LNCaP clone FGC (cell line): ENCODE data around the gene ZNF215.
A peak's percentile ranks its signal among the peaks of the same experiment; 100 is the strongest.

ENCODE experiments used
- DNase-seq: peaks from one replicate; pipeline ENCODE4 v3.0.0-alpha.2; 2011; ENCODE audit warnings: low read depth
- H3K4me3 ChIP-seq: 2 replicates; pipeline ENCODE4 v1.5.1; 2011; ENCODE audit warnings: mild to moderate bottlenecking, low read depth, low read length, control low read depth
- CTCF ChIP-seq: IDR thresholded peaks from 2 replicates; pipeline ENCODE4 v1.5.1; 2012; ENCODE audit warnings: mild to moderate bottlenecking; ENCODE audit not compliant: control insufficient read depth, insufficient read depth; ENCODE audit errors: extremely low read depth

ZNF215 gene

DNA sequence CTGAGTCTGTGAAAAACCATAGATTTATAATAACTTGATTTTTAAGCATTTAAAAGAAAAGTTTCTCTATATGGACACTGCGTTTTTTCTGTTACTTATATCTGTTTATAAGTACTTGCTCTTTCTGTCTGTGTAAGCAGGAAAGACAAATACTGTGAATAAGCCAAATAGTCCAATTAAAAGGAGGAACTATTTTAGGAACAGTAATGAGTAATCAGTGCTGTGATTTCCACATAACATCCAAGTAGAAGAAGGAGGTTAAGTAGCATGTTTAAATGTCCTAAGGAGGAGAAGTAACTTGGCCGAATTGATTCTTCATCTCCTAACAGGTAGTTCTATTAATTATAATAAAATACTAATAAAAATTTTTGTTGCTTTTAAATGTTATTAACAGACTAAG, 53.1 kb downstream of the ZNF215 start:
- no peak overlapping the region for H3K4me3 ChIP-seq
- no peak for TF ChIP-seq CTCF
- no peak for DNase-seq

DNA sequence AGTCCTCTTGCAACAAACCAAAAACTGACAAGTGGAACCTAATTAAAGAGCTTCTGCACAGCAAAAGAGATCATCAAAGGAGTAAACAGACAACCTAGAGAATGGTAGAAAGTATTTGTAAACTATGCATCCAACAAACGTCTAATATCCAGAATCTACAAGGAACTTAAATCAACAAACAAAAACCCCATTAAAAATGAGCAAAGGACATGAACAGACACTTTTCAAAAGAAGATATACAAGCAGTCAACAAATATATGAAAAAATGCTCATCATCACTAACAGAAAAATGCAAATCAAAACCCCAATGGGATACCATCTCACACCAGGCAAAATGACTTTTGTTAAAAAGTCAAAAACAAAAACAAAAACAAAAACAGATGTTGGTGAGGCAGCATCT, 60.3 kb downstream of the ZNF215 start:
- DNase-seq: no peak
- no peak for TF ChIP-seq CTCF
- no peak overlapping the region for H3K4me3 ChIP-seq

DNA sequence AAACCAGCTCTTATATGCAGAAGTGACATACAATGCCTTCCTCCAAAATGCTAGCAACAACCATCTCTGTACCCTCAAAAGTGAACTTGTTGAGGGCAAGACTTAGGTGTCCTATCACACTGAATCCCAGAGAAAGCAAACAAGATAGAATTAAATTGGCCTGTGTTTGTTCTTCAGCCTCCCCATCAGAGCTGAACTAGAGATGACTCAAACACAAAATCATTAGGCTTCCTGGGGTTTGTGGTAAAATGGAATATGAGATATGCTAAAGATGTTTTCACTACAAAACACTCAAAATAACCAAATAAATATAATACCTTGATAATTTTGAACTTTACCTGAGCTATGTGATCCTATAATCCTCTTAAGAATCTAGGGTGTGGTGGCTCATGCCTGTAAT, 62.3 kb downstream of the ZNF215 start:
- no peak for DNase-seq
- no peak overlapping the region for H3K4me3 ChIP-seq
- no peak for TF ChIP-seq CTCF

DNA sequence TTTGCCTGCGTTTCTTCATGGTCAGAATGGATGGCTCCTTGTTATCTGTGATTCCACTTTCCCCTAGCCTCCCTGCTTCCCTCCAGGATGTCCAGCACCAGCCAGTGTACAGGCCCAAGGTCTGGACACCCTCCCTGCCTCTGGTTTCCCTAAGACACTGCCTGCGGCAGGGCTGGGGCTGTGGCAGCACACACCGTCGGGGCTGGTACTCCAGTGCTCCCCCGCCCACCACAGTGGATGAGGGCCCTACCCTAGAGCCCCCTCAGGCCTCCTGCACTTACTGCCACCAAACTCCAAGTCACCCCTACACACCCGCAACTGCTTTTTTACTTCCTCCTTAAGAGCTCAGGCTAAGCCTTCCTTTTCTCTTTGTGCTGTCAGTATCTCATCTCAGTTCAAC, 65.0 kb downstream of the ZNF215 start:
- no peak overlapping the region for H3K4me3 ChIP-seq
- TF ChIP-seq CTCF: no peak
- no peak for DNase-seq

GRCh38 chr11:6992026-6992425, 65.8 kb downstream of the ZNF215 start:
- DNase-seq: no peak
- no peak overlapping the region for H3K4me3 ChIP-seq
- no peak for TF ChIP-seq CTCF

DNA sequence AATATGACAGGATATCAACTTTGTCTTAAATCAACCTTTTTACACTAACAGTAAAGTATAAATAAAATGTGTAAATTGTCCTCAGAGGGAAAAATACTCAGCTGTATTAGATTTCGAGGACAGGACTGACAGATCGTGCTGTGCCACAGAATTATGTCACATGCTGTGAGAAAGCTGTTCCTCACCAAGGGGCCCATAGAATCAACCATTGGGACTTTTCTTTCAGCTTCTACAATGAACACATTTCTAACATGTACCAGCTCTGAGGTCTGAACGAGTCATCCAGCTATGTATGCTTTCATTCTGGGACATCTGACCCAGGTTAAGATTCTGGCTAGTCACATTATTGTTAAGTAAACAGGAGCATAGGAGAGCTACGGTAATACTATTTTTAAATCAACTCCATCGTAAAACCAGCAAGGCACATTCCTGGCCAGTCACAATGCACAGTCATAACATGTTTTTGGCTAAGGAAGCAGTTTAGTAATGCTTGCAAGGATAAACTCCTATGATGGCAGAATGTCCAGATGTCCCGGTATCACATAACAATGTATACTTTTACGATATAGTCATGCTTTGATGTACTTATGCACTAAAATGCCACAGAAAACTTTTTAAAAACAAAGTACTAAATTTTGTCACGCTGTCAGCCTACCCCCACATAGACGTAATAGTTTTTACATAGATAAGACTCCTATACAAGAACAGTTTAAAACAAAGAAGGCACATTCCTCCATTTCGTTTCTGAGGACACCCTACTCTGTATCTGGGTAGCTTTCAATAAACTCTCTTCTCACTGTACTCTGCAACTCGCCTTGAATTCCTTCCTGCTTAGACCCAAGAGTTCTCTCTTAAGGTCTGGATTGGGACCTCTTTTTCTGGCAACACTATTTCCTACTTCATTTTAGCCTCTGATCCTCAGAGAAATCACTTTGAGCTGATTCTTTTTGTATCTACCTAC, 66.5 kb downstream of the ZNF215 start:
- peak; percentile 6 for DNase-seq

More for the DNA sequence above, 66.5 kb downstream of the ZNF215 start:
- no peak for TF ChIP-seq CTCF
- H3K4me3 ChIP-seq: no peak overlapping the region
